Measurements from ENCODE around the gene LIME1.

Gene LIME1

DNA sequence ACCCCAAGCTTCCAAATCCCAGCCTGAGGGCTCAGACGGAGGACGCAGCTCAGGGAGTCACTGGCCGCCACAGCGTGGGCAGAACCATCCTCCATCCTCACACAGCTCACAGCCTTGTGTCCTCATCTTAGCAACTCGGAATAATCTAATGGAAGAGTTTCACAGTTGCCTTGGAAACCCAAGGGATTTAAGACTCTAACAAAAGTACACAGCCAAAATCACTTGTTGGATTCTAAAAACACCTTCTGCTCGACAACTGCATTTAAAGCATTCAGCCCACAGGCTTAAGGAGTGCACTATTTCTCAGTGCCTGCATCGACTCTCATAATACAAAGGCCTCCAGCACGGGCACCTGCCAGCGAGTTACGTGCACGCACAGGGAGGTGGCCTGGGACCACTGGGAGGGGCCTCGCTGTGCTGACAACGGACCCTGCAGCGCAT lies 49.2 kb downstream of the LIME1 start:
- peaks cover 52% of the 10 kb centered on the region for H3K79me2 ChIP-seq
- no peak overlapping the region for H3K27ac ChIP-seq
- H3K27me3 ChIP-seq (ENCODE audit: control insufficient read depth, insufficient read depth, low read length): no peaks in the 10 kb centered on the region
- no peaks in the 10 kb centered on the region for H3K4me1 ChIP-seq
- no peak overlapping the region for H2AFZ ChIP-seq
- H3K36me3 ChIP-seq (ENCODE audit: control insufficient read depth, insufficient read depth, low read length): no peaks in the 10 kb centered on the region
- TF ChIP-seq, protein P1, sequence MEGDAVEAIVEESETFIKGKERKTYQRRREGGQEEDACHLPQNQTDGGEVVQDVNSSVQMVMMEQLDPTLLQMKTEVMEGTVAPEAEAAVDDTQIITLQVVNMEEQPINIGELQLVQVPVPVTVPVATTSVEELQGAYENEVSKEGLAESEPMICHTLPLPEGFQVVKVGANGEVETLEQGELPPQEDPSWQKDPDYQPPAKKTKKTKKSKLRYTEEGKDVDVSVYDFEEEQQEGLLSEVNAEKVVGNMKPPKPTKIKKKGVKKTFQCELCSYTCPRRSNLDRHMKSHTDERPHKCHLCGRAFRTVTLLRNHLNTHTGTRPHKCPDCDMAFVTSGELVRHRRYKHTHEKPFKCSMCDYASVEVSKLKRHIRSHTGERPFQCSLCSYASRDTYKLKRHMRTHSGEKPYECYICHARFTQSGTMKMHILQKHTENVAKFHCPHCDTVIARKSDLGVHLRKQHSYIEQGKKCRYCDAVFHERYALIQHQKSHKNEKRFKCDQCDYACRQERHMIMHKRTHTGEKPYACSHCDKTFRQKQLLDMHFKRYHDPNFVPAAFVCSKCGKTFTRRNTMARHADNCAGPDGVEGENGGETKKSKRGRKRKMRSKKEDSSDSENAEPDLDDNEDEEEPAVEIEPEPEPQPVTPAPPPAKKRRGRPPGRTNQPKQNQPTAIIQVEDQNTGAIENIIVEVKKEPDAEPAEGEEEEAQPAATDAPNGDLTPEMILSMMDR (IDR thresholded peaks at IDR 0.05): no peak
- H3K9ac ChIP-seq: no peak overlapping the region
- no peak overlapping the region for H3K4me2 ChIP-seq (ENCODE audit: low read length)
- H3K9me3 ChIP-seq (ENCODE audit: control insufficient read depth, low read length): no peaks in the 10 kb centered on the region
- no peak overlapping the region for H3K4me3 ChIP-seq (ENCODE audit: low read depth, low read length)

DNA sequence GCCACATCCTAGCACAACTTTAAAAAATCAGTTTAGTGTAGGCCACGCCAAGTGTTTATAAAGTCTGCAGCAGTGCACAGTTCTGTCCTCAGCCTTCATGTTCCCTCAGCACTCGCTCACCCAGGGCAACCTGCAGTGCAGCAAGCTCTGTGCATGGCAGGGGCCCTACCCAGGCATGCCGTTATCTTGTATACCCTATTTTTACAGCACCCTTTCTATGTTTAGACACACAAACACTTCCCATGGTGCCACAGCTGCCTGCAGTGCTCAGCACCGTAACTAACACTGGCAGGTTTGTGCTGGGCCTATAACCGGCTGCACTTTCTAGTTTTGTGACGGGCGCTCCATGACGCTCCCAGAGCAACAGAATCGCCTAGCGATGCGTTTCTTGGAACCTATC lies 50.8 kb downstream of the LIME1 start:
- no peak overlapping the region for H3K27ac ChIP-seq
- H3K9ac ChIP-seq: no peak overlapping the region

DNA sequence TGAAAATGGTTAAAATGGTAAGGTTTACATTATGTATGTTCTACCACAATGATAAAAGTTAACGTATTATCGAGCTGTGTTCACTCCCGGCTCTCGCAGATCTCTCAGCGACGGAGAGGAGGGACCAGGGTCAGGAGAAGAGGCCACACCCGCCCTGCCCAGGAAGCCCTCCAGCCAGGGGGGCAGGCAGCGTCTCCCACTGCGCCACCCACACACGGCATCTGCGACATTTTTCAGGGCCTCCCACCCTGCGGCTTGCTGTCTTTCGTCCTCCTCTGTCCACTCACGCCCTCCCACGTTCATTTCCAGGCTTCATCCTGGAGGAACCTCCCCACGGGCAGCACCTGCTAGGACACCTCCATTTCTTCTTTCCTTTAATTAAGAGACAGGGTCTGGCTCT lies 51.3 kb downstream of the LIME1 start:
- TF ChIP-seq, protein P1 (IDR thresholded peaks at IDR 0.05): no peak
- H3K4me3 ChIP-seq (ENCODE audit: low read depth, low read length): no peak overlapping the region

More for the DNA sequence above, 50.8 kb downstream of the LIME1 start:
- Histone ChIP-seq H3K27me3 (ENCODE audit: control insufficient read depth, insufficient read depth, low read length) (no peaks in the 10 kb centered on the region), H3K4me1 (no peaks in the 10 kb centered on the region), H3K4me3 (ENCODE audit: low read depth, low read length) (no peak overlapping the region), H2AFZ (no peak overlapping the region), H3K4me2 (ENCODE audit: low read length) (no peak overlapping the region), H3K36me3 (ENCODE audit: control insufficient read depth, insufficient read depth, low read length) (no peaks in the 10 kb centered on the region), H3K9me3 (ENCODE audit: control insufficient read depth, low read length) (no peaks in the 10 kb centered on the region), H3K79me2 (peaks cover 49% of the 10 kb centered on the region)
- TF ChIP-seq, protein P1 (IDR thresholded peaks at IDR 0.05): no peak

More for the DNA sequence above, 51.3 kb downstream of the LIME1 start:
- peaks cover 45% of the 10 kb centered on the region for H3K79me2 ChIP-seq
- no peaks in the 10 kb centered on the region for H3K4me1 ChIP-seq
- H2AFZ ChIP-seq: no peak overlapping the region
- no peaks in the 10 kb centered on the region for H3K27me3 ChIP-seq (ENCODE audit: control insufficient read depth, insufficient read depth, low read length)
- H3K36me3 ChIP-seq (ENCODE audit: control insufficient read depth, insufficient read depth, low read length): no peaks in the 10 kb centered on the region
- H3K9me3 ChIP-seq (ENCODE audit: control insufficient read depth, low read length): no peaks in the 10 kb centered on the region
- no peak overlapping the region for H3K9ac ChIP-seq
- no peak overlapping the region for H3K27ac ChIP-seq
- no peak overlapping the region for H3K4me2 ChIP-seq (ENCODE audit: low read length)

All from parathyroid adenoma (tissue), 2 donors.